H9 (cell line): ENCODE measurements around the gene KCNMB2. TPM values are rescaled to one million over a fixed set of nuclear protein-coding genes. Genes with fewer than 3 reads are reported as not detected.

ENCODE experiments used
- DNase-seq: peaks from one replicate; pipeline ENCODE4 v3.0.0-alpha.2; 2017
- H2AFZ ChIP-seq: one replicate; pipeline ENCODE4 v1.6.1; 2013; ENCODE audit warnings: mild to moderate bottlenecking, low read length, control low read depth, moderate library complexity
- H2AK5ac ChIP-seq: 2 replicates; pipeline ENCODE4 v1.6.1; 2013; ENCODE audit warnings: low read length, control low read depth, mixed read lengths; ENCODE audit not compliant: insufficient read length
- H2BK120ac ChIP-seq: one replicate; pipeline ENCODE4 v1.6.1; 2013; ENCODE audit warnings: low read depth, mild to moderate bottlenecking, low read length, control low read depth, inconsistent platforms; ENCODE audit not compliant: poor library complexity, severe bottlenecking
- H2BK12ac ChIP-seq: 2 replicates; pipeline ENCODE4 v1.6.1; 2013; ENCODE audit warnings: low read length, control low read depth, mixed read lengths, low read depth; ENCODE audit not compliant: insufficient read length
- H2BK15ac ChIP-seq: 2 replicates; pipeline ENCODE4 v1.6.1; 2013; ENCODE audit warnings: low read depth, low read length, control low read depth
- H2BK20ac ChIP-seq: one replicate; pipeline ENCODE4 v1.6.1; 2013; ENCODE audit warnings: low read depth, mild to moderate bottlenecking, low read length, control low read depth, inconsistent platforms; ENCODE audit not compliant: poor library complexity, severe bottlenecking
- H2BK5ac ChIP-seq: 2 replicates; pipeline ENCODE4 v1.6.1; 2013; ENCODE audit warnings: low read length, control low read depth, mixed read lengths; ENCODE audit not compliant: insufficient read length
- H3K14ac ChIP-seq: 2 replicates; pipeline ENCODE4 v1.6.1; 2013; ENCODE audit warnings: low read length, control low read depth; ENCODE audit not compliant: insufficient read depth
- H3K18ac ChIP-seq: 2 replicates; pipeline ENCODE4 v1.6.1; 2013; ENCODE audit warnings: low read depth, mild to moderate bottlenecking, mixed read lengths, low read length, control low read depth; ENCODE audit not compliant: insufficient read length
- H3K23ac ChIP-seq: 2 replicates; pipeline ENCODE4 v1.6.1; 2013; ENCODE audit warnings: low read length, control low read depth, mixed read lengths, low read depth; ENCODE audit not compliant: insufficient read length
- H3K23me2 ChIP-seq: 2 replicates; pipeline ENCODE4 v1.6.1; 2013; ENCODE audit warnings: low read depth, mild to moderate bottlenecking, mixed read lengths, low read length, control low read depth; ENCODE audit not compliant: insufficient read length, poor library complexity, severe bottlenecking
- H3K27ac ChIP-seq: 2 replicates; pipeline ENCODE4 v1.5.1; 2013; ENCODE audit warnings: low read length, control low read depth, mixed read lengths, low read depth; ENCODE audit not compliant: insufficient read length
- H3K27me3 ChIP-seq: 2 replicates; pipeline ENCODE4 v1.6.1; 2013; ENCODE audit warnings: low read length, control low read depth, inconsistent platforms; ENCODE audit not compliant: insufficient read depth
- H3K4ac ChIP-seq: 2 replicates; pipeline ENCODE4 v1.6.1; 2013; ENCODE audit warnings: low read depth, mild to moderate bottlenecking, control low read depth, inconsistent platforms, low read length, moderate library complexity
- H3K4me1 ChIP-seq: 2 replicates; pipeline ENCODE4 v1.6.1; 2013; ENCODE audit warnings: low read length, control low read depth, inconsistent platforms; ENCODE audit not compliant: insufficient read depth
- H3K4me2 ChIP-seq: 2 replicates; pipeline ENCODE4 v1.6.1; 2013; ENCODE audit warnings: low read length, control low read depth, mixed read lengths; ENCODE audit not compliant: insufficient read length, insufficient read depth
- H3K56ac ChIP-seq: 2 replicates; pipeline ENCODE4 v1.6.1; 2013; ENCODE audit warnings: low read depth, mild to moderate bottlenecking, mixed read lengths, low read length, control low read depth; ENCODE audit not compliant: insufficient read length
- H3K79me1 ChIP-seq: 2 replicates; pipeline ENCODE4 v1.6.1; 2013; ENCODE audit warnings: low read depth, mild to moderate bottlenecking, moderate library complexity, low read length, control low read depth, inconsistent platforms; ENCODE audit not compliant: insufficient read depth, poor library complexity, severe bottlenecking
- H3K79me2 ChIP-seq: 2 replicates; pipeline ENCODE4 v1.6.1; 2013; ENCODE audit warnings: low read length, control low read depth, inconsistent platforms; ENCODE audit not compliant: insufficient read depth
- H3K9ac ChIP-seq: 2 replicates; pipeline ENCODE4 v1.6.1; 2013; ENCODE audit warnings: low read length, control low read depth, mixed read lengths; ENCODE audit not compliant: insufficient read length; ENCODE audit errors: extremely low read depth
- H3K9me3 ChIP-seq: one replicate; pipeline ENCODE4 v1.6.1; 2013; ENCODE audit warnings: low read depth, low read length, inconsistent platforms; ENCODE audit not compliant: control insufficient read depth
- H3T11ph ChIP-seq: one replicate; pipeline ENCODE4 v1.6.1; 2013; ENCODE audit warnings: mild to moderate bottlenecking, low read length, control low read depth, inconsistent platforms
- H4K20me1 ChIP-seq: one replicate; pipeline ENCODE4 v1.6.1; 2013; ENCODE audit not compliant: control insufficient read depth, insufficient read length, insufficient read depth
- H4K5ac ChIP-seq: 2 replicates; pipeline ENCODE4 v1.6.1; 2013; ENCODE audit warnings: low read depth, mild to moderate bottlenecking, mixed read lengths, low read length, control low read depth; ENCODE audit not compliant: insufficient read length
- H4K8ac ChIP-seq: replicated peaks from 2 replicates; pipeline ENCODE4 v1.6.1; 2013; ENCODE audit warnings: low read length, control low read depth, mixed read lengths, low read depth; ENCODE audit not compliant: insufficient read length
- H4K91ac ChIP-seq: 2 replicates; pipeline ENCODE4 v1.6.1; 2013; ENCODE audit warnings: low read depth, mild to moderate bottlenecking, moderate library complexity, mixed read lengths, low read length, control low read depth; ENCODE audit not compliant: insufficient read length
- H3K27ac Mint-ChIP-seq, 3 experiments: 2 replicates in 2 of 3; 3 replicates in 1 of 3; pipeline ENCODE4 v1.8.0; 2020 to 2021; ENCODE audit warnings: mixed read lengths in 3 of 3, mild to moderate bottlenecking in 1 of 3, moderate library complexity in 1 of 3
- H3K27me3 Mint-ChIP-seq: 2 replicates; pipeline ENCODE4 v1.8.0; 2021; ENCODE audit warnings: low read depth, mild to moderate bottlenecking, moderate library complexity, mixed read lengths
- H3K36me3 Mint-ChIP-seq, 3 experiments: 2 replicates in 2 of 3; 3 replicates in 1 of 3; pipeline ENCODE4 v1.8.0; 2020 to 2021; ENCODE audit warnings: low read depth in 3 of 3, mixed read lengths in 3 of 3; ENCODE audit not compliant: insufficient read depth in 1 of 3
- H3K4me1 Mint-ChIP-seq, 2 experiments: 2 replicates each; pipeline ENCODE4 v1.8.0; 2020; ENCODE audit warnings: mixed read lengths in 2 of 2
- H3K4me3 Mint-ChIP-seq, 2 experiments: 2 replicates in 1 of 2; 3 replicates in 1 of 2; pipeline ENCODE4 v1.8.0; 2020 to 2021; ENCODE audit warnings: mild to moderate bottlenecking in 2 of 2, mixed read lengths in 2 of 2, moderate library complexity in 1 of 2
- H3K9me3 Mint-ChIP-seq, 2 experiments: 2 replicates in 1 of 2; 3 replicates in 1 of 2; pipeline ENCODE4 v1.8.0; 2020; ENCODE audit warnings: mild to moderate bottlenecking in 2 of 2, mixed read lengths in 2 of 2, moderate library complexity in 1 of 2
- WGBS: extraction: QIAGEN DNeasy Blood & Tissue Kit; methylation state at CpG from one replicate; pipeline ENCODE4 v1.1.7; 2013; ENCODE audit warnings: missing lambda C conversion rate, low lambda C conversion rate, mixed read lengths; ENCODE audit not compliant: insufficient read length; ENCODE audit errors: extremely low coverage; 5-methylcytosine and 5-hydroxymethylcytosine counted together
- total RNA-seq: library from RNA; stranded (reverse); gene quantifications from 2 replicates; pipeline ENCODE4 v1.2.1, GENCODE V29; 2021
- TF ChIP-seq, protein P1 (sequence below): fragments of 200-600 bp; sonication (generic); conservative IDR thresholded peaks from 3 replicates; pipeline ENCODE4 v1.8.0; 2021; ENCODE audit warnings: antibody characterized with exemption, mild to moderate bottlenecking

KCNMB2 gene
- total RNA-seq, 1 experiment from 2014 or later: not detected

DNA sequence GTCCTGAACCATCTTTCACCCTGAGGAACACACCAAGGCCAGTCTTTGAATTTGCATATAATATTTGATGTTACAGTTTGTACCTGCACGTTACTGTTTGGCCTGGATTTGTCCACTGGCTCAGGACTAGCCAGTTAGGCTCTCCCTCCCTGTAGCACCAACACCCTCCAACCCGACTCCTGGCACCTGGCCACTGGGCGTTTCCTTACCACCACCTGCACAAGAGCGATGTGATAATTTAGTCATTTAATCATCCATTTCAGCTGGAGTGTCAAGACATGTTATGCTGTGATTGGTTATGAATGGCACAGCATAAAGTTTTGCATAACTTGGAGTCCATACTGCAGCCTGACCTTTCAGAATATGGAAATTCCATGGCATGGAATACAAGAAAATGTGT is 242.4 kb downstream of the KCNMB2 start:
- Histone ChIP-seq H2BK120ac (no peak overlapping the region), H3K56ac (no peak overlapping the region), H3K23ac (no peak overlapping the region), H4K20me1 (no peaks in the 10 kb centered on the region), H3K79me2 (no peaks in the 10 kb centered on the region), H3K4me1 (no peaks in the 10 kb centered on the region), H2BK20ac (no peak overlapping the region), H3K9ac (no peak overlapping the region), H3K18ac (no peak overlapping the region), H3K4ac (no peak overlapping the region), H3T11ph (no peak overlapping the region), H3K79me1 (no peaks in the 10 kb centered on the region), H3K23me2 (no peaks in the 10 kb centered on the region), H4K8ac (no peak overlapping the region), H3K9me3 (no peaks in the 10 kb centered on the region), H4K91ac (no peak overlapping the region), H3K27me3 (no peaks in the 10 kb centered on the region), H2BK15ac (no peak overlapping the region), H3K27ac (no peak overlapping the region), H3K4me2 (no peak overlapping the region), H4K5ac (no peak overlapping the region), H2AK5ac (no peak overlapping the region), H2BK5ac (no peak overlapping the region), H2BK12ac (no peak overlapping the region), H3K14ac (no peak overlapping the region), H2AFZ (no peak overlapping the region)
- TF ChIP-seq, protein P1, sequence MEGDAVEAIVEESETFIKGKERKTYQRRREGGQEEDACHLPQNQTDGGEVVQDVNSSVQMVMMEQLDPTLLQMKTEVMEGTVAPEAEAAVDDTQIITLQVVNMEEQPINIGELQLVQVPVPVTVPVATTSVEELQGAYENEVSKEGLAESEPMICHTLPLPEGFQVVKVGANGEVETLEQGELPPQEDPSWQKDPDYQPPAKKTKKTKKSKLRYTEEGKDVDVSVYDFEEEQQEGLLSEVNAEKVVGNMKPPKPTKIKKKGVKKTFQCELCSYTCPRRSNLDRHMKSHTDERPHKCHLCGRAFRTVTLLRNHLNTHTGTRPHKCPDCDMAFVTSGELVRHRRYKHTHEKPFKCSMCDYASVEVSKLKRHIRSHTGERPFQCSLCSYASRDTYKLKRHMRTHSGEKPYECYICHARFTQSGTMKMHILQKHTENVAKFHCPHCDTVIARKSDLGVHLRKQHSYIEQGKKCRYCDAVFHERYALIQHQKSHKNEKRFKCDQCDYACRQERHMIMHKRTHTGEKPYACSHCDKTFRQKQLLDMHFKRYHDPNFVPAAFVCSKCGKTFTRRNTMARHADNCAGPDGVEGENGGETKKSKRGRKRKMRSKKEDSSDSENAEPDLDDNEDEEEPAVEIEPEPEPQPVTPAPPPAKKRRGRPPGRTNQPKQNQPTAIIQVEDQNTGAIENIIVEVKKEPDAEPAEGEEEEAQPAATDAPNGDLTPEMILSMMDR: no peak
- Mint-ChIP-seq H3K4me1 (no peaks in the 10 kb centered on the region), H3K9me3 (no peaks in the 10 kb centered on the region), H3K27me3 (no peaks in the 10 kb centered on the region), H3K4me3 (no peak overlapping the region), H3K27ac (no peak overlapping the region), H3K36me3 (no peaks in the 10 kb centered on the region)
- DNase-seq: no peak
- WGBS: no CpG with 5 or more reads among the region's 4 CpGs
